Body of pancreas (tissue), 4 donors: ENCODE data around the gene PRSS1. TPM values are rescaled to one million over a fixed set of nuclear protein-coding genes. Genes with fewer than 3 reads are reported as not detected.

Source experiments
- ATAC-seq: fragments of 150-250 bp; one replicate; pipeline ENCODE4 v1.9.1; 2016
- DNase-seq, 4 donors: peaks; one replicate each; pipeline ENCODE4 v3.0.0-alpha.2; 2019
- H3K27ac ChIP-seq, 4 donors: fragments of 200-600 bp; sonication (generic); 1 replicate in 3 of 4; 2 replicates in 1 of 4; pipeline versions ENCODE4 v1.5.1 to v1.6.1; 2016 to 2019; ENCODE audit warnings: mild to moderate bottlenecking in 1 of 4, mixed read lengths in 1 of 4, moderate library complexity in 1 of 4
- H3K27me3 ChIP-seq, 2 donors: fragments of 200-600 bp; sonication (generic); one replicate each; pipeline ENCODE4 v1.6.0; 2016; ENCODE audit warnings: mild to moderate bottlenecking in 1 of 2
- H3K36me3 ChIP-seq, 2 donors: fragments of 200-600 bp; sonication (generic); replicated peaks in 1 of 2; 2 replicates each; pipeline ENCODE4 v1.5.1; 2016; ENCODE audit warnings: low read depth in 2 of 2; ENCODE audit not compliant: insufficient read depth in 1 of 2
- H3K4me1 ChIP-seq: fragments of 200-600 bp; sonication (generic); one replicate; pipeline ENCODE4 v1.6.0; 2016
- H3K4me3 ChIP-seq, 2 donors: fragments of 200-600 bp; sonication (generic); 1 replicate in 1 of 2; 2 replicates in 1 of 2; pipeline ENCODE4 v1.5.1; 2016 to 2019
- H3K9me3 ChIP-seq, 3 donors: fragments of 200-600 bp; sonication (generic); 1 replicate in 2 of 3; 2 replicates in 1 of 3; pipeline ENCODE4 v1.5.1; 2016
- CTCF ChIP-seq, 7 experiments: fragments of 450-650 bp in 4 of 7; fragments of 200-600 bp in 3 of 7; sonication (generic) in 3 of 7; IDR thresholded peaks; one replicate each; pipeline ENCODE4 v1.5.1; 2016 to 2019; ENCODE audit warnings: antibody characterized with exemption in 7 of 7
- POLR2A ChIP-seq, 3 donors: fragments of 450-650 bp; IDR thresholded peaks; one replicate each; pipeline ENCODE4 v1.6.1; 2016; ENCODE audit warnings: antibody characterized with exemption in 3 of 3, mild to moderate bottlenecking in 2 of 3
- WGBS, 2 donors: methylation state at CpG; one replicate each; pipeline ENCODE4 v1.1.5; 2017; 5-methylcytosine and 5-hydroxymethylcytosine counted together
- intact Hi-C: fragments of 100-400 bp; cut with DNase I; formaldehyde crosslinking; loops from one replicate; pipeline ENCODE4 v1.15.1; 2023
- total RNA-seq, 2 donors: library from RNA; depleted of rRNA; stranded (reverse); fragments of >200 nt; gene quantifications; one replicate each; pipeline ENCODE4 v1.1.0, GENCODE V29; 2016

The PRSS1 gene
- total RNA-seq, 2 donors from 2014 or later, result 29,602 to 44,177 TPM

GRCh38 chr7:142793156-142793555, 43.9 kb downstream of the PRSS1 start:
- no peak for ATAC-seq
- no peak overlapping the region for H3K4me3 ChIP-seq
- no peak for TF ChIP-seq CTCF (IDR thresholded peaks at IDR 0.05)
- no peak for TF ChIP-seq POLR2A (IDR thresholded peaks at IDR 0.05)

GRCh38 chr7:142795339-142795863, 46.1 kb downstream of the PRSS1 start:
- intact Hi-C loops, result no loop called here
- H3K27me3 ChIP-seq, result peaks cover 0 to 20% of the 10 kb centered on the region in 2 donors

More at GRCh38 chr7:142793156-142793555, 43.9 kb downstream of the PRSS1 start:
- Histone ChIP-seq H3K36me3 (no peaks in the 10 kb centered on the region), H3K4me1 (peaks cover 17% of the 10 kb centered on the region), H3K27me3 (peaks cover 0 to 17% of the 10 kb centered on the region in 2 donors), H3K27ac (no peak overlapping the region), H3K9me3 (no peaks in the 10 kb centered on the region)
- 92% methylated on average over 5 of the region's 5 CpGs for WGBS, 2 donors
- intact Hi-C loops, result no loop called here
- DNase-seq, result no peak

GRCh38 chr7:142796001-142796500, 46.8 kb downstream of the PRSS1 start:
- no peak for ATAC-seq
- no peak for TF ChIP-seq POLR2A (IDR thresholded peaks at IDR 0.05)
- TF ChIP-seq CTCF (IDR thresholded peaks at IDR 0.05), result no peak

More at GRCh38 chr7:142795339-142795863, 46.1 kb downstream of the PRSS1 start:
- DNase-seq (no peak), ATAC-seq (no peak)
- Histone ChIP-seq H3K4me1 (peaks cover 17% of the 10 kb centered on the region), H3K36me3 (no peaks in the 10 kb centered on the region), H3K27ac (no peak overlapping the region), H3K4me3 (no peak overlapping the region), H3K9me3 (no peaks in the 10 kb centered on the region)
- TF ChIP-seq POLR2A (IDR thresholded peaks at IDR 0.05) (no peak), CTCF (IDR thresholded peaks at IDR 0.05) (no peak)
- 67 to 68% methylated on average over 5 of the region's 5 CpGs for WGBS, 2 donors

GRCh38 chr7:142796501-142797390, 47.5 kb downstream of the PRSS1 start:
- peak; percentile 50 for ATAC-seq
- intact Hi-C loops, result no loop called here
- H3K27ac ChIP-seq, result no peak overlapping the region
- peak in 1 of 4 donors; percentile 28 for DNase-seq
- TF ChIP-seq POLR2A (IDR thresholded peaks at IDR 0.05) (no peak), CTCF (IDR thresholded peaks at IDR 0.05) (no peak)
- WGBS, 2 donors, result 28 to 29% methylated on average over 21 to 39 of the region's 74 CpGs
- H3K9me3 ChIP-seq, result no peaks in the 10 kb centered on the region
- peaks cover 17% of the 10 kb centered on the region for H3K4me1 ChIP-seq
- peak overlapping the region; percentile 33 to 40 for H3K4me3 ChIP-seq
- H3K36me3 ChIP-seq, result no peaks in the 10 kb centered on the region
- H3K27me3 ChIP-seq, result peaks cover 0 to 20% of the 10 kb centered on the region in 2 donors

More at GRCh38 chr7:142796001-142796500, 46.8 kb downstream of the PRSS1 start:
- no peak for DNase-seq
- Histone ChIP-seq H3K4me3 (no peak overlapping the region), H3K27ac (no peak overlapping the region), H3K4me1 (peaks cover 17% of the 10 kb centered on the region), H3K36me3 (no peaks in the 10 kb centered on the region), H3K9me3 (no peaks in the 10 kb centered on the region), H3K27me3 (peaks cover 0 to 20% of the 10 kb centered on the region in 2 donors)
- WGBS, 2 donors, result 76 to 86% methylated on average over 9 of the region's 9 CpGs
- intact Hi-C loops, result no loop called here
